HFFc6 (cell line): ENCODE results near the gene THAP9. TPM values are rescaled to one million over a fixed set of nuclear protein-coding genes. Genes with fewer than 3 reads are reported as not detected.
"Not testable (repeated sequence)": the region's sequence is repeated elsewhere in the genome, so short reads cannot be mapped to it uniquely, and the experiment has no call there.

Source experiments
- DNase-seq: peaks from one replicate; pipeline ENCODE4 v3.0.0-alpha.2; 2018
- H3K27ac Mint-ChIP-seq: 2 replicates; pipeline ENCODE4 v1.8.0; 2020; ENCODE audit warnings: mild to moderate bottlenecking, mixed read lengths
- H3K27me3 Mint-ChIP-seq: 2 replicates; pipeline ENCODE4 v1.8.0; 2021; ENCODE audit warnings: mild to moderate bottlenecking, moderate library complexity, mixed read lengths; ENCODE audit not compliant: insufficient read depth
- H3K36me3 Mint-ChIP-seq: 2 replicates; pipeline ENCODE4 v1.8.0; 2021; ENCODE audit warnings: low read depth, mixed read lengths
- H3K4me1 Mint-ChIP-seq: 2 replicates; pipeline ENCODE4 v1.8.0; 2020; ENCODE audit warnings: low read depth, mixed read lengths
- H3K4me3 Mint-ChIP-seq: 2 replicates; pipeline ENCODE4 v1.8.0; 2020; ENCODE audit warnings: mild to moderate bottlenecking, moderate library complexity, mixed read lengths
- H3K9me3 Mint-ChIP-seq: 2 replicates; pipeline ENCODE4 v1.8.0; 2020; ENCODE audit warnings: mild to moderate bottlenecking, mixed read lengths
- long read RNA-seq: library from polyadenylated mRNA; unstranded; transcript quantifications from one replicate; pipeline ENCODE4 v2.0.0, GENCODE V29; 2019
- total RNA-seq, 6 experiments: library from RNA; stranded (reverse); fragmentation: NEBNext Ultra II Directional; extraction: Animal tissue kit (Norgen Biotek cat#: 25700); gene quantifications; 2 replicates in 1 of 6; 3 replicates in 5 of 6; pipeline ENCODE4 v1.2.3, GENCODE V29; 2021
- TF ChIP-seq, protein P1 (sequence below): fragments of 200-600 bp; sonication (generic); IDR thresholded peaks from 2 replicates; pipeline ENCODE4 v1.5.0; 2021; ENCODE audit warnings: antibody characterized with exemption, mild to moderate bottlenecking

THAP9 gene, protein sequence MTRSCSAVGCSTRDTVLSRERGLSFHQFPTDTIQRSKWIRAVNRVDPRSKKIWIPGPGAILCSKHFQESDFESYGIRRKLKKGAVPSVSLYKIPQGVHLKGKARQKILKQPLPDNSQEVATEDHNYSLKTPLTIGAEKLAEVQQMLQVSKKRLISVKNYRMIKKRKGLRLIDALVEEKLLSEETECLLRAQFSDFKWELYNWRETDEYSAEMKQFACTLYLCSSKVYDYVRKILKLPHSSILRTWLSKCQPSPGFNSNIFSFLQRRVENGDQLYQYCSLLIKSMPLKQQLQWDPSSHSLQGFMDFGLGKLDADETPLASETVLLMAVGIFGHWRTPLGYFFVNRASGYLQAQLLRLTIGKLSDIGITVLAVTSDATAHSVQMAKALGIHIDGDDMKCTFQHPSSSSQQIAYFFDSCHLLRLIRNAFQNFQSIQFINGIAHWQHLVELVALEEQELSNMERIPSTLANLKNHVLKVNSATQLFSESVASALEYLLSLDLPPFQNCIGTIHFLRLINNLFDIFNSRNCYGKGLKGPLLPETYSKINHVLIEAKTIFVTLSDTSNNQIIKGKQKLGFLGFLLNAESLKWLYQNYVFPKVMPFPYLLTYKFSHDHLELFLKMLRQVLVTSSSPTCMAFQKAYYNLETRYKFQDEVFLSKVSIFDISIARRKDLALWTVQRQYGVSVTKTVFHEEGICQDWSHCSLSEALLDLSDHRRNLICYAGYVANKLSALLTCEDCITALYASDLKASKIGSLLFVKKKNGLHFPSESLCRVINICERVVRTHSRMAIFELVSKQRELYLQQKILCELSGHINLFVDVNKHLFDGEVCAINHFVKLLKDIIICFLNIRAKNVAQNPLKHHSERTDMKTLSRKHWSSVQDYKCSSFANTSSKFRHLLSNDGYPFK
- 1 to 10 TPM in 5 of 6 experiments, under 1 TPM in 1; 0.87 to 2.2 (median 1.5) TPM for total RNA-seq
- long read RNA-seq, partial matches to known transcripts = 0 of 2 reads
- long read RNA-seq, other reads (novel, unspliced or antisense) = 1 of 2 reads

DNA sequence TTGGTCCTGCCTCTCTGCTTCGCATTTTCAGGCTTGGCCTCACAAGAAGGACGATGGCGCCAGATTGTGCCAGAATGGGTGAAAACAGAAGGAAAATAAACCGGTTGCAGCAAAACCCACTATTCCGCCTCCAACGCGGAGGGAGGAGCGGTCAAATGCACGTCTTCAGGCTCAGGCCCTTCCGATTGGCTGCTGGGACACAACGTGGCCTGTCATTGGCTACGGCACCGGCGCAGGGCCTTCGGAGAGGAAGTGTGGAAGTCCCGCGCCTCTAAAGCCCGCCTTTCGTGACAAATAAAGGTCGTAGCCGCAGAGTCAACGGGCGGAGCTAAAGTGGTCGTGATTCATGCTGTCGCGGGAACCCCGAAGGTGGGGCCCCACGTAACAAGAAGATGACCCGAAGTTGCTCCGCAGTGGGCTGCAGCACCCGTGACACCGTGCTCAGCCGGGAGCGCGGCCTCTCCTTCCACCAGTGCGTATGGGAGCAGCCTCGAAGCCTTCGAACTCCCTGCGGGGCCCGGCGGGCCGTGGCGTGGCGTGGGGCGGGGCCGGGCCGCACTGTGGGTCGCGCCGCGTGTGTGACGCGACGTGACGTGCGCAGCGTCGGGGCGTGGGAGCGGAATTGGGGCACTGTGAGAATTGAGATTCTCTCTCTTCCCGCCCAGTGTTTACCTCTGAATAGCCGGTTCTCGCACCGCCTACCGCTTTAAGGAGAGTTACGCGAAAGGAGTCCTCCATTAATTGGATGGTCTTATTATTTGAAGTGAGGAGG, at the start of gene THAP9:
Gene THAP9 (plus strand): TSS at position 325 of the 772 bp plus-strand sequence. CDS start 68 bp downstream, at position 393.
- peaks cover 17% of the 10 kb centered on the region; the same call in 1 of the 2 replicates for H3K36me3 Mint-ChIP-seq
- H3K27me3 Mint-ChIP-seq = no peaks in the 10 kb centered on the region
- no peak within 1 kb of the TSS for H3K27ac Mint-ChIP-seq
- H3K4me1 Mint-ChIP-seq = peaks cover 28% of the 10 kb centered on the region
- DNase-seq = peak; percentile 100
- TF ChIP-seq, protein P1, sequence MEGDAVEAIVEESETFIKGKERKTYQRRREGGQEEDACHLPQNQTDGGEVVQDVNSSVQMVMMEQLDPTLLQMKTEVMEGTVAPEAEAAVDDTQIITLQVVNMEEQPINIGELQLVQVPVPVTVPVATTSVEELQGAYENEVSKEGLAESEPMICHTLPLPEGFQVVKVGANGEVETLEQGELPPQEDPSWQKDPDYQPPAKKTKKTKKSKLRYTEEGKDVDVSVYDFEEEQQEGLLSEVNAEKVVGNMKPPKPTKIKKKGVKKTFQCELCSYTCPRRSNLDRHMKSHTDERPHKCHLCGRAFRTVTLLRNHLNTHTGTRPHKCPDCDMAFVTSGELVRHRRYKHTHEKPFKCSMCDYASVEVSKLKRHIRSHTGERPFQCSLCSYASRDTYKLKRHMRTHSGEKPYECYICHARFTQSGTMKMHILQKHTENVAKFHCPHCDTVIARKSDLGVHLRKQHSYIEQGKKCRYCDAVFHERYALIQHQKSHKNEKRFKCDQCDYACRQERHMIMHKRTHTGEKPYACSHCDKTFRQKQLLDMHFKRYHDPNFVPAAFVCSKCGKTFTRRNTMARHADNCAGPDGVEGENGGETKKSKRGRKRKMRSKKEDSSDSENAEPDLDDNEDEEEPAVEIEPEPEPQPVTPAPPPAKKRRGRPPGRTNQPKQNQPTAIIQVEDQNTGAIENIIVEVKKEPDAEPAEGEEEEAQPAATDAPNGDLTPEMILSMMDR = no peak
- H3K9me3 Mint-ChIP-seq = no peaks in the 10 kb centered on the region
- H3K4me3 Mint-ChIP-seq = no peak within 1 kb of the TSS

DNA sequence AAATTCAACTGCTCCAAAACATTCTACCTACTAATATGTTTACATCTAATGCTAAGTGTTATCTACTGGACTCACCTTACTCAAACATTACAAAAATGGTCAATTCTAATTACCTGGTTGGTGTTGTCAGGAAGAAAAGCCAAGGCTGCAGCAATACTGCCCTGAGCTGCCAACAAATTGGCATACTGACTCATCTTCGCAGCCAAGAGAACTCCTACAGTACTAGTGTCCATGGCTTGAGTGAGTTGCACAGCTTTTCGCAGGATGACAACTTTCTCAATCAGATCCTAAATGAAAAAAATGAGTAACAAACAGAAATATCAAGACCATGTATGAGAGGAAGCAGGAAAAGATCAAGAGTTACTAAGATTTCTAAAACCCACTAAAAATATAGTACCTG, 49.2 kb upstream of the THAP9 start:
- Mint-ChIP-seq H3K4me1 (peaks cover 4% of the 10 kb centered on the region; the same call in 1 of the 2 replicates), H3K4me3 (no peak overlapping the region), H3K27me3 (no peaks in the 10 kb centered on the region), H3K27ac (no peak overlapping the region), H3K9me3 (no peaks in the 10 kb centered on the region), H3K36me3 (peaks cover 62% of the 10 kb centered on the region)
- DNase-seq = no peak
- TF ChIP-seq, protein P1 = no peak

DNA sequence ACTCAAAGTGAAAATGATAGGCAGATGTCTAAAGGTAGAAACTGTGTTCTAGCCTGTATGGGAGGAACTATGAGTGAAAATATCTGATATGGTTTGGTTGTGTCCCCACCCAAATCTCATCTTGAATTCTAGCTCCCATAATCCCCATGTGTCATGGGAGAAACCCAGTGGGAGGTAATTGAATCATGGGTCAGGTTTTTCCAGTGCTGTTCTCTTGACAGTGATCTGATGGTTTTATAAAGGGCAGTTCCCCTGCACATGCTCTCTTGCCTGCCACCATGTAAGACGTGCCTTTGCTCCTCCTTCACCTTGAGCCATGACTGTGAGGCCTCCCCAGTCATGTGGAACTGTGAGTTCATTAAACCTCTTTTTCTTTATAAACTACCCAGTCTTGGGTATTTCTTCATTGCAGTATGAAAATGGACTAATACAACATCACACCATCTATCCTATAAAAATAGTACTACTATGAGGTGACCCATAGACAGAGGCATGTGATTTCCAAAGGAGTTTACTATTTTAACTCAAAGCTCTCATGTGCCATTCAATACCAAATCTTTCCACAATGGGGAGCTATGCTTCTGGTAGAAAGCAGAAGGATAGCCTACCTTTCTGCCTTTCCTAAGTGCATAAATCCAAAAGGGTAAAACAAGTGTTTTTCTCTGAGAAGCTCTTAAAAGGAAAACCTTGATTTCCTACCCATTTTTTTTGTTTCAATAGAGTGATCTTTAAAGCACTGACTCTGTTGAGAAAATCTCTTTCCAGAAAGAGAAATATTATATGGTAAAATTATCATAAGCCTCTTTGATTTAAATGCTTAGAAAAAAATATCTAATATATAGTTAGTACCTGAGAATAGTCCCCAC, 48.4 kb upstream of the THAP9 start:
- peaks cover 59% of the 10 kb centered on the region for H3K36me3 Mint-ChIP-seq
- peaks cover 4% of the 10 kb centered on the region; the same call in 1 of the 2 replicates for H3K4me1 Mint-ChIP-seq
- no peaks in the 10 kb centered on the region for H3K9me3 Mint-ChIP-seq
- H3K27ac Mint-ChIP-seq = peak overlapping the region; percentile 70
- peak overlapping the region; percentile 43; the same call in 1 of the 2 replicates for H3K4me3 Mint-ChIP-seq
- TF ChIP-seq, protein P1 = peak; percentile 70
- no peaks in the 10 kb centered on the region for H3K27me3 Mint-ChIP-seq
- DNase-seq = peak; percentile 56

DNA sequence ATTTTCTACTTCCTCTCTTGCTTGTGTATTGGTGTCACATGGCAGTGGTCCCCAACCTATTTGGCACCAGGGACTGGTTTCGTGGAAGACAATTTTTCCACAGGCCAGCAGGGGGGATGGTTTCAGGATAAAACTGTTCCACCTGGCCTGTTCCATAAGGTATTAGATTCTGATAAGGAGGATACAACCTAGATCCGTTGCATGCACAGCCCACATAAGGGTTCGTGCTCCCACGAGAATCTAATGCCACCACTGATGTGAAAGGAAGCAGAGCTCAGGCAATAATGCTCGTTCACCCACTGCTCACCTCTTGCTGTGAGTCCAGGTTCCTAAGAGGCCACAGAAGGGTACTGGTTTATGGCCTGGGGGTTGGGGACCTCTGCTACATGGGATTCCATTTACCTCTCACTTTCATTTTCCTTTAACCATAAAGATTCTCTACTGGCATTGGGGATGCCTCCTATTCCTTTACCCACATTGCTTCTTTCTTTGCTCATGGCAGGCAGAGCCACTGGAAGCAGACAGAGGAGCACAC, 47.7 kb upstream of the THAP9 start:
- H3K27me3 Mint-ChIP-seq = no peaks in the 10 kb centered on the region
- peaks cover 60% of the 10 kb centered on the region for H3K36me3 Mint-ChIP-seq
- peak overlapping the region; percentile 2; the same call in 1 of the 2 replicates for H3K27ac Mint-ChIP-seq
- H3K4me3 Mint-ChIP-seq = no peak overlapping the region
- H3K9me3 Mint-ChIP-seq = no peaks in the 10 kb centered on the region
- peaks cover 4% of the 10 kb centered on the region; the same call in 1 of the 2 replicates for H3K4me1 Mint-ChIP-seq
- DNase-seq = no peak
- TF ChIP-seq, protein P1 = no peak

DNA sequence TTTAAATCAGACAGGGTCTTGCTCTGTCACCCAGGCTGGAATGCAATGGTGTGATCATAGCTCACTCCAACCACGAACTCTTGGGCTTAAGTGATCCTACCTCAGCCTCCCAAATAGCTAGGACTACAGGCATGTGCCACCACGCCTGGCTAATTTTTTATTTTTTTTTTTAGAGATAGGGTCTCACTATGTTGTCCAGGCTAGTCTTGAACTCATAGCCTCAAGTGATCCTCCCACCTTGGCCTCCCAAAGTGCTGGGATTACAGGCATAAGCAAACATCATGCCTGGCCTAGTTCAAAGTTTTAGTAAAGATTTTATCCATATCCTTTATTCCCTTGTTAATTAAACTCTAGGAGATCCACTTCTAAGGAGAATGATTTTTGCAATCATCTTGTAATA, 40.0 kb upstream of the THAP9 start:
- H3K27me3 Mint-ChIP-seq, H3K4me3 Mint-ChIP-seq, H3K27ac Mint-ChIP-seq, DNase-seq, H3K9me3 Mint-ChIP-seq: not testable (repeated sequence)
- peaks cover 15% of the 10 kb centered on the region for H3K4me1 Mint-ChIP-seq
- H3K36me3 Mint-ChIP-seq = peaks cover 41% of the 10 kb centered on the region
